H1 (cell line): ENCODE data around the gene LY6G6D. TPM values are rescaled to one million over a fixed set of nuclear protein-coding genes. Genes with fewer than 3 reads are reported as not detected.

Experiments used
- CTCF ChIA-PET: fragments of 300-600 bp; sonication (Branson Sonifier 250); formaldehyde crosslinking; loops from one replicate; lab custom pipeline; 2021; ENCODE audit not compliant: partially characterized antibody; lab: Charles Lee
- POLR2A ChIA-PET: fragments of 300-600 bp; sonication (Branson Sonifier 250); formaldehyde crosslinking; loops from one replicate; lab custom pipeline; 2021; ENCODE audit warnings: inconsistent platforms; ENCODE audit not compliant: partially characterized antibody; lab: Charles Lee
- DNase-seq, 2 experiments: peaks; one replicate each; pipeline versions ENCODE4 v3.0.0 to v3.0.0-alpha.2; 2010 to 2022; ENCODE audit warnings: low spot score in 2 of 2, low read depth in 1 of 2, mixed read lengths in 1 of 2
- FAIRE-seq: peaks from 2 replicates; lab custom pipeline; 2011; peaks lifted over from hg19 to GRCh38; lab: Jason Lieb, UNC
- H2AFZ ChIP-seq: 2 replicates; pipeline ENCODE4 v1.8.1; 2012; ENCODE audit warnings: low read length, inconsistent platforms
- H2AK5ac ChIP-seq: 2 replicates; pipeline ENCODE4 v1.6.1; 2013; ENCODE audit warnings: low read depth, low read length
- H2BK120ac ChIP-seq: replicated peaks from 2 replicates; pipeline ENCODE3; 2013; ENCODE audit warnings: low read depth, low read length, inconsistent platforms
- H2BK12ac ChIP-seq: 2 replicates; pipeline ENCODE4 v1.6.1; 2013; ENCODE audit warnings: low read depth, low read length
- H2BK15ac ChIP-seq: 2 replicates; pipeline ENCODE4 v1.6.1; 2013; ENCODE audit warnings: low read length
- H2BK20ac ChIP-seq: 2 replicates; pipeline ENCODE4 v1.6.1; 2013; ENCODE audit warnings: low read length
- H2BK5ac ChIP-seq: 2 replicates; pipeline ENCODE4 v1.6.1; 2013; ENCODE audit warnings: low read depth, low read length
- H3K14ac ChIP-seq: 2 replicates; pipeline ENCODE4 v1.6.1; 2013; ENCODE audit warnings: inconsistent platforms; ENCODE audit not compliant: insufficient read length
- H3K18ac ChIP-seq: 2 replicates; pipeline ENCODE4 v1.6.1; 2013; ENCODE audit warnings: low read length; ENCODE audit errors: extremely low read depth
- H3K23ac ChIP-seq: 2 replicates; pipeline ENCODE4 v1.6.1; 2013; ENCODE audit warnings: inconsistent platforms; ENCODE audit not compliant: insufficient read length
- H3K23me2 ChIP-seq: 2 replicates; pipeline ENCODE4 v1.6.1; 2013; ENCODE audit warnings: low read depth, low read length
- H3K27ac ChIP-seq: 2 replicates; pipeline ENCODE4 v1.6.1; 2011; ENCODE audit warnings: low read depth, low read length, inconsistent platforms
- H3K27me3 ChIP-seq, 4 experiments: replicated peaks in 1 of 4; 1 replicate in 1 of 4; 2 replicates in 3 of 4; pipeline versions ENCODE4 v1.6.1 to v1.8.1; 2011 to 2013; ENCODE audit warnings: low read length in 3 of 4, mild to moderate bottlenecking in 3 of 4, inconsistent platforms in 2 of 4, mixed read lengths in 2 of 4, moderate library complexity in 1 of 4; ENCODE audit not compliant: control insufficient read depth in 3 of 4, insufficient read depth in 3 of 4; ENCODE audit errors: extremely low read depth in 1 of 4
- H3K36me3 ChIP-seq, 4 experiments: 2 replicates each; pipeline versions ENCODE4 v1.6.1 to v1.8.1; 2011 to 2013; ENCODE audit warnings: mild to moderate bottlenecking in 4 of 4, low read length in 3 of 4, moderate library complexity in 2 of 4, control low read depth in 1 of 4, inconsistent platforms in 1 of 4; ENCODE audit not compliant: insufficient read depth in 4 of 4, control insufficient read depth in 2 of 4
- H3K4ac ChIP-seq: replicated peaks from 2 replicates; pipeline ENCODE3; 2013; ENCODE audit warnings: low read length, low read depth, mixed read lengths, inconsistent platforms; ENCODE audit not compliant: insufficient read length
- H3K4me1 ChIP-seq, 4 experiments: replicated peaks in 1 of 4; 1 replicate in 1 of 4; 2 replicates in 3 of 4; pipeline versions ENCODE4 v1.6.1 to v1.8.1; 2011 to 2013; ENCODE audit warnings: low read length in 3 of 4, inconsistent platforms in 2 of 4, mixed read lengths in 1 of 4; ENCODE audit not compliant: insufficient read depth in 4 of 4, control insufficient read depth in 3 of 4
- H3K4me2 ChIP-seq, 2 experiments: 2 replicates each; pipeline versions ENCODE4 v1.6.1 to v1.8.1; 2011 to 2013; ENCODE audit warnings: low read depth in 2 of 2, low read length in 2 of 2, control low read depth in 1 of 2, inconsistent platforms in 1 of 2, mild to moderate bottlenecking in 1 of 2; ENCODE audit not compliant: insufficient read depth in 1 of 2
- H3K4me3 ChIP-seq, 4 experiments: fragments of 200-600, 300-600 bp in 1 of 4; sonication (generic), shearing (Covaris generic), sonication (Bioruptor Twin) in 1 of 4; 2 replicates each; pipeline versions ENCODE4 v1.5.1 to v1.8.1; 2011 to 2016; ENCODE audit warnings: low read length in 4 of 4, low read depth in 3 of 4, control low read depth in 2 of 4, inconsistent platforms in 2 of 4, mild to moderate bottlenecking in 2 of 4, mixed read lengths in 1 of 4, moderate library complexity in 1 of 4; ENCODE audit not compliant: insufficient read depth in 2 of 4; ENCODE audit errors: extremely low read depth in 1 of 4
- H3K56ac ChIP-seq: replicated peaks from 2 replicates; pipeline ENCODE3; 2013; ENCODE audit warnings: low read depth, mild to moderate bottlenecking, mixed read lengths, low read length, inconsistent platforms; ENCODE audit not compliant: insufficient read length
- H3K79me1 ChIP-seq: 2 replicates; pipeline ENCODE4 v1.6.1; 2013; ENCODE audit warnings: low read depth, low read length, control low read depth
- H3K79me2 ChIP-seq, 2 experiments: 2 replicates each; pipeline versions ENCODE4 v1.6.1 to v1.8.1; 2012 to 2013; ENCODE audit warnings: low read length in 2 of 2, mild to moderate bottlenecking in 2 of 2, inconsistent platforms in 1 of 2; ENCODE audit not compliant: insufficient read depth in 2 of 2, control insufficient read depth in 1 of 2
- H3K9ac ChIP-seq, 4 experiments: replicated peaks in 1 of 4; 1 replicate in 1 of 4; 2 replicates in 3 of 4; pipeline versions ENCODE4 v1.6.1 to v1.8.1; 2011 to 2013; ENCODE audit warnings: low read depth in 3 of 4, low read length in 3 of 4, control low read depth in 2 of 4, mild to moderate bottlenecking in 2 of 4, moderate library complexity in 2 of 4, inconsistent platforms in 1 of 4; ENCODE audit errors: extremely low read depth in 1 of 4
- H3K9me3 ChIP-seq, 2 experiments: 2 replicates each; pipeline versions ENCODE4 v1.6.1 to v1.8.1; 2012 to 2013; ENCODE audit warnings: mild to moderate bottlenecking in 2 of 2, moderate library complexity in 2 of 2, control low read depth in 1 of 2, inconsistent platforms in 1 of 2, low read depth in 1 of 2, low read length in 1 of 2, mixed read lengths in 1 of 2; ENCODE audit not compliant: insufficient read depth in 2 of 2
- H4K20me1 ChIP-seq, 2 experiments: replicated peaks in 1 of 2; 2 replicates each; pipeline versions ENCODE3 to v1.8.1; 2011 to 2013; ENCODE audit warnings: inconsistent platforms in 2 of 2, low read length in 2 of 2, mild to moderate bottlenecking in 1 of 2; ENCODE audit not compliant: insufficient read depth in 2 of 2, control insufficient read depth in 1 of 2
- H4K5ac ChIP-seq: 2 replicates; pipeline ENCODE4 v1.6.1; 2013; ENCODE audit warnings: low read length, low read depth, mixed read lengths, inconsistent platforms; ENCODE audit not compliant: insufficient read length
- H4K8ac ChIP-seq: 2 replicates; pipeline ENCODE4 v1.8.0; 2013; ENCODE audit warnings: mild to moderate bottlenecking, moderate library complexity, low read length, inconsistent platforms; ENCODE audit not compliant: insufficient read depth; ENCODE audit errors: extremely low read depth
- H4K91ac ChIP-seq: replicated peaks from 2 replicates; pipeline ENCODE3; 2013; ENCODE audit warnings: low read length, mixed read lengths, inconsistent platforms; ENCODE audit not compliant: insufficient read length
- SP4 ChIP-seq: IDR thresholded peaks from 2 replicates; pipeline ENCODE4 v1.6.1; 2012; ENCODE audit warnings: low read length, inconsistent platforms
- SRF ChIP-seq: IDR thresholded peaks from 2 replicates; pipeline ENCODE4 v1.6.1; 2011; ENCODE audit warnings: mild to moderate bottlenecking, low read depth, low read length, moderate library complexity
- WGBS, 2 experiments: shearing (Covaris generic) in 1 of 2; methylation state at CpG; one replicate each; pipeline versions ENCODE4 v1.1.6 to v1.1.7; 2013 to 2015; ENCODE audit warnings: low lambda C conversion rate in 2 of 2, mixed read lengths in 2 of 2, inconsistent platforms in 1 of 2, low coverage in 1 of 2, missing lambda C conversion rate in 1 of 2; ENCODE audit not compliant: insufficient replicate concordance in 2 of 2, insufficient coverage in 1 of 2, insufficient read length in 1 of 2; ENCODE audit errors: extremely low coverage in 1 of 2, missing lambda C conversion rate in 1 of 2; 5-methylcytosine and 5-hydroxymethylcytosine counted together
- polyA plus RNA-seq, 7 experiments: library from polyadenylated mRNA; depleted of rRNA in 3 of 7; stranded (reverse) in 5 of 7; unstranded in 2 of 7; fragments of >200 nt in 5 of 7; fragments of 200-250 nt in 2 of 7; gene quantifications; 1 replicate in 5 of 7; 2 replicates in 1 of 7; 4 replicates in 1 of 7; pipeline versions ENCODE4 v1.2.1 to v1.2.3, GENCODE V29; 2011 to 2013; ENCODE audit warnings: missing spikeins in 2 of 7, mixed read lengths in 2 of 7
- total RNA-seq: library from RNA; stranded (reverse); fragmentation: NEBNext Ultra II Directional; extraction: Animal tissue kit (Norgen Biotek cat#: 25700); gene quantifications from 2 replicates; pipeline ENCODE4 v1.2.1, GENCODE V29; 2021
- TF ChIP-seq, protein P1 (sequence below): IDR thresholded peaks from 2 replicates; pipeline ENCODE4 v1.6.1; 2012; ENCODE audit warnings: low read length, inconsistent platforms

The LY6G6D gene
- total and polyA plus RNA-seq, 2 of the 8 experiments (the other 6 are each of a cell fraction or from before 2014, with no cell fraction given), result 1.8 TPM; not detected in 1

DNA sequence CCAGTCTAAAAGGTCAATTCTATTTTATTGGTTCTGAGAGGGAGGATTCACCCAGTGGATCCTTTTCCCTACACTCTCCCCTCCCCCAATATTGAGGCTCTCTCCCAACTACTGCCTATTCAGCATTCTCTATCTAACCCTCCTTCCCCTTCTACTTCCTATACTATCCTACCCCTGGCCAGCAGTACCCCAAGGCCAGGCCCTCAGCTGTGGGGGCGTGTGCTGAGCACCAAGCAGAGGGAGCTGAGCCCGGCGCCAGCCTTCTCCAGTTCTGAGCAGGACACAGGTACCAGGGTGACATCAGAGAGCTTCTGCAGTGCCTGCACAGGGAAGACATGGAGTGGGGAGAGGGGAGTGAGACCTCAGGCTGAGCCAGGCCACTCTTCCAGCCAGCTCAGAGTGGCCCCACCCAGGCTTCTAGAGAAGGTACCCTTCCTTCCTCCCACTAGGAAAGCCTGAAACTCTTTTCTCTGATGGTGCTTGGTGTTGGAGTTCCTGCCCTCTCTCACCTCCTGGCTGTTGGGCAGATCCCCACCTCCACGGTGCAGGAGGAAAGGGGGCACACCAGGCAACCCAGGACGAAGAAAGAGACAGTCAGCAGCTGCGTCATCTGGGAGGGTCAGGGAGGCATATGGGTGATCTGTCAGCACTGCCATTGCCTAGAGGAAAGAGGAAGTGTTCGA is 12.0 kb downstream of the LY6G6D start:
- ChIA-PET POLR2A (interaction anchor here (1.0 to 7.2 kb wide), 5 partner anchors 11 to 100 kb away, joined by 3 to 73 read pairs (median 3); partner anchors contain the start of genes CLIC1, HSPA1B and MSH5), CTCF (interaction anchor here (0.9 to 8.9 kb wide), 9 partner anchors 10 to 103 kb away, joined by 3 to 89 read pairs (median 3); partner anchors contain the start of genes LY6G6D and MSH5)
- no peak for FAIRE-seq

More for the DNA sequence above, 12.0 kb downstream of the LY6G6D start:
- Histone ChIP-seq H3K14ac (no peak overlapping the region), H2BK15ac (no peak overlapping the region), H3K4me1 (peaks cover 2 to 13% (median 7%) of the 10 kb centered on the region in 4 experiments), H3K9ac (no peak overlapping the region), H3K4me2 (no peak overlapping the region), H3K9me3 (no peaks in the 10 kb centered on the region), H3K4me3 (no peak overlapping the region), H3K56ac (no peak overlapping the region), H4K8ac (no peak overlapping the region), H4K5ac (no peak overlapping the region), H2BK120ac (no peak overlapping the region), H2BK5ac (no peak overlapping the region), H3K79me1 (0 out of 2 replicates have a peak, but pooled peaks cover 3% of the 10 kb centered on the region), H2BK12ac (no peak overlapping the region), H3K23ac (no peak overlapping the region), H3K18ac (no peak overlapping the region), H2BK20ac (no peak overlapping the region), H3K27me3 (no peaks in the 10 kb centered on the region), H4K91ac (no peak overlapping the region), H3K36me3 (peaks cover under 1 to 22% (median 19%) of the 10 kb centered on the region in 4 experiments; a peak in 7 of 8 replicates), H3K27ac (no peak overlapping the region), H3K23me2 (peaks cover 2% of the 10 kb centered on the region; the same call in 1 of the 2 replicates), H3K4ac (no peak overlapping the region), H4K20me1 (peaks cover 0 to 1% of the 10 kb centered on the region in 2 experiments), H3K79me2 (no peaks in the 10 kb centered on the region), H2AK5ac (no peak overlapping the region), H2AFZ (no peak overlapping the region)
- TF ChIP-seq SRF, result no peak
- TF ChIP-seq SP4, result no peak
- TF ChIP-seq, protein P1, sequence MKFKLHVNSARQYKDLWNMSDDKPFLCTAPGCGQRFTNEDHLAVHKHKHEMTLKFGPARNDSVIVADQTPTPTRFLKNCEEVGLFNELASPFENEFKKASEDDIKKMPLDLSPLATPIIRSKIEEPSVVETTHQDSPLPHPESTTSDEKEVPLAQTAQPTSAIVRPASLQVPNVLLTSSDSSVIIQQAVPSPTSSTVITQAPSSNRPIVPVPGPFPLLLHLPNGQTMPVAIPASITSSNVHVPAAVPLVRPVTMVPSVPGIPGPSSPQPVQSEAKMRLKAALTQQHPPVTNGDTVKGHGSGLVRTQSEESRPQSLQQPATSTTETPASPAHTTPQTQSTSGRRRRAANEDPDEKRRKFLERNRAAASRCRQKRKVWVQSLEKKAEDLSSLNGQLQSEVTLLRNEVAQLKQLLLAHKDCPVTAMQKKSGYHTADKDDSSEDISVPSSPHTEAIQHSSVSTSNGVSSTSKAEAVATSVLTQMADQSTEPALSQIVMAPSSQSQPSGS, result no peak
- whole genome bisulfite sequencing, 2 experiments, result 87% methylated on average over 7 of the region's 7 CpGs; no CpG with 5 or more reads in 1 of the 2 experiments
- no peak for DNase-seq
